ENCODE results near the gene MROH8.

DNA sequence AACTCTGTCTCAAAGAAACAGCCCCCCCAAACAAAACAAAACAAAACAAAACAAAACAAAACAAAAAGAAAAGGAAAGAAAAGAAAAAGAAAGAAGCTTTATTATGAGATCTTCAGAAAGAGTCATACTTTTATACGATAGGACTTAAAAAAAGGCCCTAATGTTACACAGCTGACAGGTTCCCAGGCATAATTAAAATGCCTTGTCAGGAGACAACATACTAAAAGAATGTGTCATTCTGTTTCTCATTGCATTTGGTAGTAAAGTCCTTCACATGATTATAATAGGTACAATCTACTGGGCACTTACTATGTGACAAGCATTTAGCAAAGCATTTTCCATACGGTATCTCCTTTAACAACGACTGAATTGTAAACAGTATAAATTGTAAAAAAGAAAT is 36.6 kb downstream of the MROH8 start:
- TF ChIP-seq, protein P1, sequence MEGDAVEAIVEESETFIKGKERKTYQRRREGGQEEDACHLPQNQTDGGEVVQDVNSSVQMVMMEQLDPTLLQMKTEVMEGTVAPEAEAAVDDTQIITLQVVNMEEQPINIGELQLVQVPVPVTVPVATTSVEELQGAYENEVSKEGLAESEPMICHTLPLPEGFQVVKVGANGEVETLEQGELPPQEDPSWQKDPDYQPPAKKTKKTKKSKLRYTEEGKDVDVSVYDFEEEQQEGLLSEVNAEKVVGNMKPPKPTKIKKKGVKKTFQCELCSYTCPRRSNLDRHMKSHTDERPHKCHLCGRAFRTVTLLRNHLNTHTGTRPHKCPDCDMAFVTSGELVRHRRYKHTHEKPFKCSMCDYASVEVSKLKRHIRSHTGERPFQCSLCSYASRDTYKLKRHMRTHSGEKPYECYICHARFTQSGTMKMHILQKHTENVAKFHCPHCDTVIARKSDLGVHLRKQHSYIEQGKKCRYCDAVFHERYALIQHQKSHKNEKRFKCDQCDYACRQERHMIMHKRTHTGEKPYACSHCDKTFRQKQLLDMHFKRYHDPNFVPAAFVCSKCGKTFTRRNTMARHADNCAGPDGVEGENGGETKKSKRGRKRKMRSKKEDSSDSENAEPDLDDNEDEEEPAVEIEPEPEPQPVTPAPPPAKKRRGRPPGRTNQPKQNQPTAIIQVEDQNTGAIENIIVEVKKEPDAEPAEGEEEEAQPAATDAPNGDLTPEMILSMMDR (IDR thresholded peaks at IDR 0.05), result no peak
- no peak for TF ChIP-seq POLR2A (IDR thresholded peaks at IDR 0.05)
